IMR-90 (cell line): ENCODE data around the gene C8A. TPM values are rescaled to one million over a fixed set of nuclear protein-coding genes. Genes with fewer than 3 reads are reported as not detected.
A peak's percentile ranks its signal among the peaks of the same experiment; 100 is the strongest.

ENCODE experiments used
- ATAC-seq: fragments of 200-7000 bp; cut with Tn5 transposase; 2 replicates; pipeline ENCODE4 v1.9.1; 2020; ENCODE audit warnings: low read depth, mild to moderate bottlenecking, moderate library complexity
- BruUV-seq: library from RNA; stranded (reverse); fragments of 400-500 nt; replicated peaks from 2 replicates; lab custom pipeline; 2021; lab: Mats Ljungman, UMichigan
- CTCF ChIA-PET: fragments of 300-600 bp; formaldehyde crosslinking; extraction: SDS; loops from one replicate; lab custom pipeline; 2021; ENCODE audit warnings: antibody characterized with exemption; lab: Yijun Ruan, JAX
- POLR2A ChIA-PET: fragments of 300-600 bp; sonication (Branson Sonifier 250); formaldehyde crosslinking; loops from one replicate; lab custom pipeline; 2022; ENCODE audit warnings: antibody characterized with exemption; ENCODE audit not compliant: unreplicated experiment; lab: Charles Lee
- DNase-seq: peaks from one replicate; pipeline ENCODE4 v3.0.0; 2013
- H2AFZ ChIP-seq: replicated peaks from 2 replicates; pipeline ENCODE3; 2013; ENCODE audit warnings: low read length, mild to moderate bottlenecking; ENCODE audit not compliant: poor library complexity
- H2AK5ac ChIP-seq: 2 replicates; pipeline ENCODE4 v1.6.1; 2013; ENCODE audit warnings: low read depth, low read length, inconsistent platforms
- H2AK9ac ChIP-seq: replicated peaks from 2 replicates; pipeline ENCODE3; 2013; ENCODE audit warnings: mild to moderate bottlenecking, low read depth, low read length, moderate library complexity; ENCODE audit not compliant: poor library complexity
- H2BK120ac ChIP-seq: 2 replicates; pipeline ENCODE4 v1.6.1; 2013; ENCODE audit warnings: low read depth, low read length, inconsistent platforms
- H2BK15ac ChIP-seq: 3 replicates; pipeline ENCODE4 v1.6.1; 2013; ENCODE audit warnings: low read depth, low read length, inconsistent platforms
- H2BK20ac ChIP-seq: 2 replicates; pipeline ENCODE4 v1.6.1; 2013; ENCODE audit warnings: low read depth, mild to moderate bottlenecking, inconsistent platforms, low read length, moderate library complexity
- H2BK5ac ChIP-seq: 2 replicates; pipeline ENCODE4 v1.6.1; 2013; ENCODE audit warnings: mild to moderate bottlenecking, low read depth, low read length, inconsistent platforms; ENCODE audit not compliant: poor library complexity, severe bottlenecking
- H3K14ac ChIP-seq: replicated peaks from 2 replicates; pipeline ENCODE4 v1.6.1; 2013; ENCODE audit warnings: low read depth, low read length, inconsistent platforms
- H3K18ac ChIP-seq: 2 replicates; pipeline ENCODE4 v1.6.1; 2013; ENCODE audit warnings: low read depth, low read length, control low read depth
- H3K23ac ChIP-seq: 2 replicates; pipeline ENCODE4 v1.6.1; 2013; ENCODE audit warnings: low read depth, low read length, inconsistent platforms
- H3K27ac ChIP-seq: 2 replicates; pipeline ENCODE4 v1.5.1; 2013; ENCODE audit warnings: mild to moderate bottlenecking, control low read depth, low read length; ENCODE audit not compliant: insufficient read depth
- H3K27me3 ChIP-seq: 2 replicates; pipeline ENCODE4 v1.6.1; 2013; ENCODE audit warnings: low read length; ENCODE audit not compliant: control insufficient read depth, insufficient read depth
- H3K36me3 ChIP-seq: 2 replicates; pipeline ENCODE4 v1.6.1; 2013; ENCODE audit warnings: low read length, mixed read lengths; ENCODE audit not compliant: control insufficient read depth, insufficient read depth
- H3K4ac ChIP-seq: 2 replicates; pipeline ENCODE4 v1.6.1; 2013; ENCODE audit warnings: low read depth, low read length, inconsistent platforms
- H3K4me1 ChIP-seq: 2 replicates; pipeline ENCODE4 v1.6.1; 2013; ENCODE audit warnings: low read length, mixed read lengths; ENCODE audit not compliant: control insufficient read depth, insufficient read depth
- H3K4me2 ChIP-seq: 2 replicates; pipeline ENCODE4 v1.6.1; 2013; ENCODE audit warnings: low read depth, mild to moderate bottlenecking, control low read depth, low read length, moderate library complexity
- H3K4me3 ChIP-seq: 2 replicates; pipeline ENCODE4 v1.5.1; 2013; ENCODE audit warnings: low read depth, mild to moderate bottlenecking, control low read depth, low read length, moderate library complexity; ENCODE audit not compliant: insufficient read depth
- H3K56ac ChIP-seq: 2 replicates; pipeline ENCODE4 v1.6.1; 2013; ENCODE audit warnings: low read length, inconsistent platforms; ENCODE audit not compliant: insufficient read depth; ENCODE audit errors: extremely low read depth
- H3K79me1 ChIP-seq, 2 experiments: 2 replicates each; pipeline ENCODE4 v1.6.1; 2013; ENCODE audit warnings: low read length in 2 of 2, inconsistent platforms in 1 of 2, low read depth in 1 of 2
- H3K9ac ChIP-seq: 2 replicates; pipeline ENCODE4 v1.6.1; 2013; ENCODE audit warnings: low read depth, low read length, control low read depth
- H3K9me1 ChIP-seq: 2 replicates; pipeline ENCODE4 v1.6.1; 2013; ENCODE audit warnings: low read length, inconsistent platforms; ENCODE audit not compliant: insufficient read depth
- H3K9me3 ChIP-seq: 2 replicates; pipeline ENCODE4 v1.6.1; 2013; ENCODE audit warnings: low read length; ENCODE audit not compliant: control insufficient read depth, insufficient read depth
- H4K20me1 ChIP-seq: 2 replicates; pipeline ENCODE4 v1.6.1; 2013; ENCODE audit warnings: low read length, inconsistent platforms; ENCODE audit not compliant: insufficient read depth
- H4K5ac ChIP-seq: 2 replicates; pipeline ENCODE4 v1.6.1; 2013; ENCODE audit warnings: mild to moderate bottlenecking, low read depth, low read length, control low read depth
- H4K8ac ChIP-seq, 2 experiments: 2 replicates each; pipeline ENCODE4 v1.6.1; 2013; ENCODE audit warnings: low read depth in 2 of 2, low read length in 2 of 2, control low read depth in 1 of 2, inconsistent platforms in 1 of 2
- H4K91ac ChIP-seq: 2 replicates; pipeline ENCODE4 v1.6.1; 2013; ENCODE audit warnings: low read depth, low read length, inconsistent platforms; ENCODE audit not compliant: insufficient read depth
- BHLHE40 ChIP-seq: fragments of 150-350 bp; IDR thresholded peaks from 2 replicates; pipeline ENCODE4 v1.6.1; 2016; ENCODE audit warnings: mild to moderate bottlenecking, low read depth, low read length
- CEBPB ChIP-seq: IDR thresholded peaks from 2 replicates; pipeline ENCODE4 v1.6.1; 2012; ENCODE audit warnings: low read depth, low read length, improper control_type of control experiment
- CHD1 ChIP-seq: IDR thresholded peaks from 2 replicates; pipeline ENCODE4 v1.6.1; 2012; ENCODE audit warnings: low read depth, low read length, improper control_type of control experiment
- FOS ChIP-seq: fragments of 150-350 bp; IDR thresholded peaks from 2 replicates; pipeline ENCODE4 v1.6.1; 2016; ENCODE audit warnings: low read depth, low read length
- MAFK ChIP-seq: IDR thresholded peaks from 2 replicates; pipeline ENCODE4 v1.6.1; 2012; ENCODE audit warnings: low read depth, low read length, improper control_type of control experiment
- MXI1 ChIP-seq: IDR thresholded peaks from 2 replicates; pipeline ENCODE4 v1.6.1; 2012; ENCODE audit warnings: low read depth, mild to moderate bottlenecking, low read length, moderate library complexity, borderline replicate concordance
- NFE2L2 ChIP-seq: fragments of 150-350 bp; IDR thresholded peaks from 2 replicates; pipeline ENCODE4 v1.6.1; 2016; ENCODE audit warnings: low read depth, mild to moderate bottlenecking, low read length
- POLR2A ChIP-seq: IDR thresholded peaks from 2 replicates; pipeline ENCODE4 v1.6.1; 2012; ENCODE audit warnings: mild to moderate bottlenecking, low read depth, low read length
- RAD21 ChIP-seq: IDR thresholded peaks from 2 replicates; pipeline ENCODE4 v1.6.1; 2012; ENCODE audit warnings: low read length, improper control_type of control experiment
- RCOR1 ChIP-seq: IDR thresholded peaks from 2 replicates; pipeline ENCODE4 v1.6.1; 2012; ENCODE audit warnings: mild to moderate bottlenecking, low read length, improper control_type of control experiment; ENCODE audit not compliant: insufficient replicate concordance
- SMC3 ChIP-seq: fragments of 150-350 bp; IDR thresholded peaks from 2 replicates; pipeline ENCODE4 v1.6.1; 2016; ENCODE audit warnings: low read depth, mild to moderate bottlenecking, antibody characterized with exemption, low read length, moderate library complexity
- WGBS, 2 experiments: methylation state at CpG; one replicate each; pipeline versions ENCODE4 v1.1.5 to v1.1.7; 2013; ENCODE audit warnings: missing lambda C conversion rate in 2 of 2; ENCODE audit not compliant: insufficient read length in 1 of 2; ENCODE audit errors: extremely low coverage in 2 of 2; 5-methylcytosine and 5-hydroxymethylcytosine counted together
- dilution Hi-C: fragments of 300-500 bp; cut with HindIII; formaldehyde crosslinking; loops from one replicate; pipeline ENCODE4 v1.14.3; 2018; ENCODE audit warnings: low sequenced_read_pairs; ENCODE audit not compliant: unreplicated experiment
- in situ Hi-C: fragments of 300-500 bp; cut with MboI; formaldehyde crosslinking; loops from 3 replicates; pipeline ENCODE4 v1.14.3; 2019; ENCODE audit warnings: low sequenced_read_pairs, inconsistent platforms, mixed read lengths
- intact Hi-C: fragments of 100-400 bp; cut with micrococcal nuclease; formaldehyde crosslinking; loops from 2 replicates; pipeline ENCODE4 v1.10.0; 2022
- polyA plus RNA-seq, 3 experiments: library from polyadenylated mRNA; depleted of rRNA; stranded (reverse); fragments of >200 nt; gene quantifications; 2 replicates each; pipeline ENCODE4 v1.2.3, GENCODE V29; 2012; ENCODE audit warnings: low replicate concordance in 1 of 3
- total RNA-seq: library from RNA; depleted of rRNA; stranded (reverse); fragments of >200 nt; gene quantifications from 2 replicates; pipeline ENCODE4 v1.2.3, GENCODE V29; 2012
- TF ChIP-seq, protein P1 (sequence below): fragments of 150-350 bp; IDR thresholded peaks from 2 replicates; pipeline ENCODE4 v1.6.1; 2016; ENCODE audit warnings: low read depth, mild to moderate bottlenecking, low read length, moderate library complexity, borderline replicate concordance
- TF ChIP-seq, protein P2 (sequence below): fragments of 150-350 bp; IDR thresholded peaks from 2 replicates; pipeline ENCODE4 v1.6.1; 2017; ENCODE audit warnings: mild to moderate bottlenecking, antibody characterized with exemption, low read length, low read depth
- TF ChIP-seq, protein P3 (sequence below): conservative IDR thresholded peaks from 2 replicates; pipeline ENCODE4 v1.5.1; 2012; ENCODE audit warnings: mild to moderate bottlenecking, low read depth, low read length, improper control_type of control experiment

The C8A gene
- total and polyA plus RNA-seq, 2 of the 4 experiments (the other 2 are of a cell fraction), result not detected

DNA sequence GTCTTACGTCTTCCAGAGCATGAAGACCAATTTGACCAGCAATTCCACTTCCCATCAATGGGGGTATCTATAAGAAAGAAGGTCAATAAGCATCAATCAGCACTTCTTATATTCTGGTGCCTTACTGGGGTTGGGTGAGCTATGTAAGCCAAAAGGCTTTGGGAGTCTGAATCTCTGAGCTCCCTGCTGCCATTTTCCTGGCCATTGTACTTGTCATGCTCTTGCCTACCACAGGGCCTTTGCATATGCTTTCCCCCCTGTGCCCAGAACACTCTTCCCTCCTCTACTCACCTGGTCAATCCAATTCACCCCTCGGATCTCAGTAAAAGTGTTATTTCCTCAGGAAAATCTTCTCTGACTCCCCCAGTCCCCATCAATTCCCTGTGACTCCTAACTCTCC is 74.9 kb downstream of the C8A start:
- Histone ChIP-seq H3K4ac (no peak overlapping the region), H2BK120ac (no peak overlapping the region), H2AK9ac (no peak overlapping the region), H2AFZ (peak overlapping the region; percentile 0), H3K14ac (no peak overlapping the region), H3K9me3 (no peaks in the 10 kb centered on the region), H3K9ac (no peak overlapping the region), H3K18ac (no peak overlapping the region), H3K36me3 (no peaks in the 10 kb centered on the region), H2BK5ac (no peak overlapping the region), H4K8ac (no peak overlapping the region), H2AK5ac (no peak overlapping the region), H3K4me3 (no peak overlapping the region), H3K23ac (no peak overlapping the region), H3K9me1 (no peaks in the 10 kb centered on the region), H2BK15ac (no peak overlapping the region), H4K5ac (no peak overlapping the region), H4K91ac (no peak overlapping the region), H4K20me1 (no peaks in the 10 kb centered on the region), H3K27me3 (no peaks in the 10 kb centered on the region), H2BK20ac (no peak overlapping the region), H3K27ac (no peak overlapping the region), H3K56ac (no peak overlapping the region), H3K4me1 (peaks cover 5% of the 10 kb centered on the region), H3K4me2 (no peak overlapping the region), H3K79me1 (no peaks in the 10 kb centered on the region)
- POLR2A ChIA-PET, result no interaction called here
- intact Hi-C loops (no loop called here), in situ Hi-C loops (no loop called here), dilution Hi-C loops (no loop called here)
- TF ChIP-seq POLR2A, result no peak
- no peak for TF ChIP-seq NFE2L2
- TF ChIP-seq SMC3, result no peak
- TF ChIP-seq MXI1, result no peak
- no peak for TF ChIP-seq RAD21
- no peak for TF ChIP-seq RCOR1
- TF ChIP-seq, protein P1, sequence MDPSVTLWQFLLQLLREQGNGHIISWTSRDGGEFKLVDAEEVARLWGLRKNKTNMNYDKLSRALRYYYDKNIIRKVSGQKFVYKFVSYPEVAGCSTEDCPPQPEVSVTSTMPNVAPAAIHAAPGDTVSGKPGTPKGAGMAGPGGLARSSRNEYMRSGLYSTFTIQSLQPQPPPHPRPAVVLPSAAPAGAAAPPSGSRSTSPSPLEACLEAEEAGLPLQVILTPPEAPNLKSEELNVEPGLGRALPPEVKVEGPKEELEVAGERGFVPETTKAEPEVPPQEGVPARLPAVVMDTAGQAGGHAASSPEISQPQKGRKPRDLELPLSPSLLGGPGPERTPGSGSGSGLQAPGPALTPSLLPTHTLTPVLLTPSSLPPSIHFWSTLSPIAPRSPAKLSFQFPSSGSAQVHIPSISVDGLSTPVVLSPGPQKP, result no peak
- TF ChIP-seq, protein P2, sequence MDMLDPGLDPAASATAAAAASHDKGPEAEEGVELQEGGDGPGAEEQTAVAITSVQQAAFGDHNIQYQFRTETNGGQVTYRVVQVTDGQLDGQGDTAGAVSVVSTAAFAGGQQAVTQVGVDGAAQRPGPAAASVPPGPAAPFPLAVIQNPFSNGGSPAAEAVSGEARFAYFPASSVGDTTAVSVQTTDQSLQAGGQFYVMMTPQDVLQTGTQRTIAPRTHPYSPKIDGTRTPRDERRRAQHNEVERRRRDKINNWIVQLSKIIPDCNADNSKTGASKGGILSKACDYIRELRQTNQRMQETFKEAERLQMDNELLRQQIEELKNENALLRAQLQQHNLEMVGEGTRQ, result no peak
- TF ChIP-seq FOS, result no peak
- no peak for TF ChIP-seq CHD1
- TF ChIP-seq, protein P3, sequence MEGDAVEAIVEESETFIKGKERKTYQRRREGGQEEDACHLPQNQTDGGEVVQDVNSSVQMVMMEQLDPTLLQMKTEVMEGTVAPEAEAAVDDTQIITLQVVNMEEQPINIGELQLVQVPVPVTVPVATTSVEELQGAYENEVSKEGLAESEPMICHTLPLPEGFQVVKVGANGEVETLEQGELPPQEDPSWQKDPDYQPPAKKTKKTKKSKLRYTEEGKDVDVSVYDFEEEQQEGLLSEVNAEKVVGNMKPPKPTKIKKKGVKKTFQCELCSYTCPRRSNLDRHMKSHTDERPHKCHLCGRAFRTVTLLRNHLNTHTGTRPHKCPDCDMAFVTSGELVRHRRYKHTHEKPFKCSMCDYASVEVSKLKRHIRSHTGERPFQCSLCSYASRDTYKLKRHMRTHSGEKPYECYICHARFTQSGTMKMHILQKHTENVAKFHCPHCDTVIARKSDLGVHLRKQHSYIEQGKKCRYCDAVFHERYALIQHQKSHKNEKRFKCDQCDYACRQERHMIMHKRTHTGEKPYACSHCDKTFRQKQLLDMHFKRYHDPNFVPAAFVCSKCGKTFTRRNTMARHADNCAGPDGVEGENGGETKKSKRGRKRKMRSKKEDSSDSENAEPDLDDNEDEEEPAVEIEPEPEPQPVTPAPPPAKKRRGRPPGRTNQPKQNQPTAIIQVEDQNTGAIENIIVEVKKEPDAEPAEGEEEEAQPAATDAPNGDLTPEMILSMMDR, result no peak
- no peak for TF ChIP-seq CEBPB
- TF ChIP-seq MAFK, result no peak
- TF ChIP-seq BHLHE40, result no peak
- no peak for ATAC-seq
- CTCF ChIA-PET, result no interaction called here
- DNase-seq, result no peak
- no TSS peak for BruUV-seq
- WGBS, 2 experiments, result no CpG with 5 or more reads among the region's 2 CpGs
